Effector CD4-positive, alpha-beta T cell (primary cell): ENCODE results near the gene UCP2.

Source experiments
- DNase-seq: peaks from one replicate; pipeline ENCODE4 v3.0.0-alpha.2; 2020

UCP2 gene

DNA sequence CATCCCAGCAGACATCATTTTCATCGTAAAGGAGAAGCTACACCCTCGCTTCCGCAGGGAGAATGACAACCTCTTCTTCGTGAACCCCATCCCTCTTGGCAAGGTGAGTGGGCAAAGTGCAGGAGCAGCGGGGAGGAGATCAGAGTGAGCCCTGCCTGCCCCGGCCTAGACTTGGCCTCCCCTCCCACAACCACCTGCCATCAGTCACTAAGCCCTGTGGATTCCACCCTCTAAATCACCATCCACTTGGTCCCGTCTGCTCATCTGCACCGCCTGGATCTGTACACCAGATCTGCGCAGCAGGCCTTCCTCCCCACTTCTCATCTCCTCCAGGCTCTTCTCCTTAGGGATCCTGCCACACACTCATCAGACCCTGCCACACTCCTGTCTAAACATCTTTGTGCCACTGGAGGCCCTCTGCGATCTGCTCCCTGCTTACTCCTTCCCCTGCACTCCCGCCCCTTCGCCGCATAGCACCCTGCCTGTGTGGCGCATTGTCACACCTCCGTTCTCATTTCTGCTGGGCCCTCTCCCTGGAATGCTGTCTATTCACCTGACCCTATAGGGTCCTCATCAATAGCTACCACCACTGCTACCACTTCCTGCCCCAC, 14.2 kb downstream of the UCP2 start:
- no peak for DNase-seq

- no peak for DNase-seq
Measured at GRCh38 chr11:73965764-73966121, 16.9 kb downstream of the UCP2 start.

DNA sequence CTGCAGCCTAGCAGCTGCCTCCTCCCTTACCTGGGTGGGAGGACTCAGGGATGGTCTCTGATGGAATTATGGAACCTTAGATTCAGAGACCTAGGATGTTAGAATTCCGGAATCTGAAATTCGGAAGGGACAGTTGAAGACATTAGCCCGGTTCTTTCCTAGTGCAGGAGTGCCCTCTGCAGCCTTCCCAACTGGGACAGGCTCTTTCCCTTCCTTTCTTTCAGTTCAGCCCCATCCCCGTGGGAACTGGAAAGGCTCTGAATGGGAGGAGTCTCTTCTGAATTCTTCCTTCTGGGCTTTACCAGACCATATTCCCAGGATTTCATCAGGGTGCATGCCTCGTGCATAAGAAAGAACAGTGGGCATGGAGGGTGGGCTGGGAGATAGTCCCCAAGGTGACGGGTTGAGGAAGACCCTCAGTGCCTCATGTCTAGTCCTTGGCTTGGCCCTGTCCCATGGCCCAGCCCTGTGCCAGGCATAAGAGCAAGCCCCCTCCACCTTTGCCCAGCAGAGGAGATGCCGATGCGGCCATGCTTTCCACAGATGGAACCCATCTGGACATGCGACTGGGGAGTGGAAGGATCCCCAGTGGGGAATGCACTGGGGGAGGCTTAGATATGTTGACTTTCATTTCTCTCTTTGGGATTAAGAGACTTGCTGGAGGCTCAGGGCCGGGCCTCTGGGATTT, 17.4 kb downstream of the UCP2 start:
- DNase-seq = no peak

DNA sequence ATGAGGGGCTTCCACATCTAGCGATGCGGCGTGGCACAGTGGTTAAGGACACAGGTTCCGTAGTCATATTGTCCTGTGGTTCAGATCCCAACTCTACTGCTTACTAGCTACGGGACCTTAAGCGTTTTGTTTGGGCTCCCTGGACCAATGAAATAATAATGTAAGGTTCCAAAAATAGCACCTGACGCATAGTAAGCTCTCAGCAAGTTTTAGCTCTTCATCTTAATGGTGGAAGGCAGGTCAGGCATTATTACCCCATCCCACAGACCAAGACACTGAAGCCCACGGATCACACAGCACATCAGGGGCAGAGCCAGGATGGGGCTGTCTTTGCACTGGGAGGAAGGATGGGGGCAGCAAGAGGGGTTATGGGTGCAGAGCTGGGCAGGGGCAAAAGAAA, 18.8 kb downstream of the UCP2 start:
- no peak for DNase-seq

DNA sequence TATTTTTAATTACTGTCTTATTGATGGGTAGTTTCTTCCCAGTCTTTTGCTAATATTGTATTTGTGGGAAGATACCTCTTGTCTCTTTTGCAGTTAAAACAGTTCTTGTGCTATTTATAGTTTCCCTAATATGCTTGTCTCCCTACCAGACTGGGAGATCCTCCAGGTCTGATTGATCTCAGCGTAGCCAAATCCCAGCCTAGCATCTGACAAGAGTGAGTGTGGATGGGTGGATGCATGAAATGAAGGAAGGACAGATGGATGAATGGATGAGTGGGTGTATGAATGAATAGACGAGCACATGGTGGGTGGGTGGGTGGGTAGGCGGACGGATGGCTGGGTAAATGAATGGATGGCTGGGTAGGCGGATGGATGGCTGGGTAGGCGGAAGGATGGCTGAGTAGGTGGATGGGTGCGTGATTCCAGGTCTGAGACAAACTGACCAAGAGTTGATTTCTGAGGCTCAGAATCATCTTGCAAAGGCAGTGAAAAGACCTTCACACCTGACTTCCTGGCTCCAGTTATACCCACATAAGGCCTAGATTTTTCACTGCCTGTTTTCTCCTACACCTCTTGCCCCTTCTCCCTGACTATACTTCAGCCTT, 20.4 kb downstream of the UCP2 start:
- DNase-seq = no peak

GRCh38 chr11:73961321-73961720, 21.3 kb downstream of the UCP2 start:
- DNase-seq = no peak

- DNase-seq = no peak
Measured at GRCh38 chr11:73958521-73959141, 24.0 kb downstream of the UCP2 start.

DNA sequence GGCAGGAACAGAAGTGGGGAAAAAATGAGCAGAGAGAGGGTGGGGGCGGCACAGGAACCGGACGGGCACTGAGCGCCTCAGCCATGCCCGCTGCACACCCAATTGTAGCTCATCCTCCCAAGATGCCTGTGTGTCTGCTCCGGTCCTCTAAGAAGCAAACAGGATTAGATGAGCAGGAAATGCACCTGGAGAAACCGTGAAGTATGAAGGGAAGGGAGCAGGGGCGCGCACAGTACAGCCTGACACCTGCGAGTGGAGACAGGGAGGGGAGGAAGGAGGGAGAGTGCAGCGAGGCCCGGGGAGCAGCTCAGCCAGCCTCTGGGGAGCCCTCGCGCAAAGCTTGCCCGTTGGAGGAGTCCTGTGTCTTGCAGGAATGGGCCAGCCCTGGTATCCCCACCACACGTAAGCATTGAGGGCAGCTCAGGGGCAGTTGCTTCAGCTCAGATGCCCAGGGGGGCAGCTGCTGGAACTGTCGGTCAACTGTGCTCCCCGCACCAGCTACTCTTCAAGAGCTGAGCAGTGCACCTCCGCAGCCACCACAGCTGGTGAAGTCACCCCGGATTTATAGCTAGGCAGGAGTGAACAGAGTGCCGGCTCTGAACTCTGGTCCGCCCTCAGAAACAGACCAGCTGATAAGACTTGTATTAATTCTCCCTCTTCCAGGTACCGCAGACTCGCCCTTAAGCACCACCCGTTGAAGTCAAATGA, 24.8 kb downstream of the UCP2 start:
- no peak for DNase-seq

- no peak for DNase-seq
Measured at GRCh38 chr11:73956876-73957653, 25.6 kb downstream of the UCP2 start.

DNA sequence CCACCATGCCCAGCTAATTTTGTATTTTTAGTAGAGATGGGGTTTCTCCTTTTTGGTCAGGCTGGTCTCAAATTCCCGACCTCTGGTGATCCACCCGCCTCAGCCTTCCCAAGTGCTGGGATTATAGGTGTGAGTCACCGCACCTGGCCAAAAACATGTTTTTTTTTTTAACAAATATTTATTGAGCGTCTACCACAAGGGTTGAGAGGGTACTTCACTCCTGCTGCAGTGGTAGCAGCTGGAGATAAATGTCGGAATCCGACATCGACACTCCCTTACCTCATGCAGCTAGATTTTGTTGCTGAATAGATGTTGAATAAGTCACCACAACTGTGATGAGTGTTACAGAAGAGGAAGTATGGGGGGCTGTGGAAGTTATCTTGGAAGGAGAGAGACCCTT, 30.8 kb downstream of the UCP2 start:
- DNase-seq = no peak

DNA sequence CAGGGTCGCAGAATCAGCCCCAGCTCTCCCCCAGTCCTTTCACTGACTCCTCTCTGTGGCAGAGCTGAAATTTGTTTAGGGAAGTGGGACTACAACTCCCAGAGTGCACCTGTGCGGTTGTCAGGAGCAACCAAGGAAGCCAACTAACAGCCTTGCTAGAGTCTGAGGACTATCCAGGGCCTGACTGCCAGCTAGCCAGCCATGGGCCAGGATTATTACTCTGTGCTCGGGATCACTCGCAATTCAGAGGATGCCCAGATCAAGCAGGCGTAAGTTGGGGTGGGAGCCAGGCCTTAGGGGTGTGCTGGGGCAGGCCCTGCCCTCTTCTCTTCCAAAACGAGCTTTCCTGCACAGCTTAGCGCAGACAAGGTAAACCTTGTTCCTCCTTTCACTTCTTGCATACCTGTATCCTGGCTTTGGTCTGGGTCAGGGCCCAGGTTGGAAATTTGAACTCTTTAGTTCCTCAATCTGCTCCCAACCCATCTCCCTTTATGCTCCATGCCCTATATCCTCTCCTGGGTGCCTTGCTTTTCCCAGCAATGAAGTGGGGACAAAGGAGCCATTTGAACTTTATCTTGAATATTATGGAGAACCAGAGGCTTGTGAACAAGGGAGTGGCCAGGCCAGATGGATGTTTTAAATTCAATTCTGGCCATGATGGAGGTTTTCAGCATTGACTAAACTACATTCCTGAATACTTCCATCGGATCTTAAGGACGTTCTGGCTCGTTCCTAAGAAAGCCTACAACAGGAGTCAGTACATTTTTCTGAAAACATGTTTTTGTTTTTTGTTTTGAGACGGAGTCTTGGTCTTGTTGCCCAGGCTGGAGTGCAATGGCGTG, 31.6 kb downstream of the UCP2 start, which contains the start of gene DNAJB13:
TSS of gene DNAJB13 (plus strand) at position 158 of the 842 bp plus-strand sequence. CDS start at position 202, 44 bp downstream.
- DNase-seq = no peak

- DNase-seq = no peak
Measured at GRCh38 chr11:73949912-73950311, 32.7 kb downstream of the UCP2 start.

DNA sequence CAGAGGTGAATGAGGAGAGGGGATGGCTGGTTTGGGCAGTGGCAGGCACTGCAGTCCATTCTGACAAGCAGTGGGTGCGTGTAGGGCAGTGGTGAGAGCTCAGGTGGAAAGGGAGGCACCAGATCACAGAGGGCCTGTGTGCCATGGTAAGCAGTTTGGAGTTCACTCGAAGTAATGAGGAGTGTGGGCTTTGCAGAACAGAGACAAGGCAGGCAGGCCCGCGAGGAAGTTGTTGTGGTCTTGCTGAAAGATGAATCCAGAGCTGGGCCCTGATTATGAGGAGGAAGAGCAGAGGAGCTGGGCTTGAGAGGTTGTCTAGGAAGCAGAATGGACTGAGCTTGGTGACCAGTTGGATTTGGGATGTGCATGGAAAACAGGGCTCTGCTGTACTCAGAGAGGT, 33.4 kb downstream of the UCP2 start:
- DNase-seq = no peak

DNA sequence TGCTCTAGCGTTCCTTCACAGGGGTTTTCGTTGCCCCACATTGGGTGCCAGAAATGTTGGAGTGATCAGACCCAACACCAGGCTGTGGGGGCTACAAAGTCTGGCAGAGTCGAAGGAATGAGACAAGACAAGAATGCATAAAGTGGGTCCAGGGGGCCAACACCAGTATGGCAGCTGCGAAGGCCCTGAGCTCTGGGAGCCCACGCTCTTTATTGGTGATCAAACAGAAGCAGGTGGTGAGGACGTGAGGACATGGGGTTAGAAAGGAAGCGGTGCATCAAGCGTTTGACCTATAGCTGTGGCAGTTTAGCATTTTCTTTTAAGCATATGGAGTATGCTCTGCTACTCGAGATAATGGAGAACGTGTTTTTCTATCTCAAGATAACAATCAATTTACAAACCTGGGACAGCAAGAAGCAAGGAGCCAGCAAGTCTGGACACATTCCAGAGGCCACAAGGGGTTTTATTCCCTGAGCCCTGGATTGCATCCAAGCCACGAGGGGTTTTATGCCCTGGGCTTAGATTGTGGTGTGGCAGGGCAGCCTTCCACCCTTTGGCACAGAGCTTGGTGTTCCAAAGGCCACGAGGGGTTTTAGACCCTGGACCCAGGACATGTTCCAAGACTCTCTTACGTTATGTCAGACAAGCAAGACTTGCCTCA, 35.7 kb downstream of the UCP2 start:
- no peak for DNase-seq

GRCh38 chr11:73945396-73945795, 37.2 kb downstream of the UCP2 start:
- no peak for DNase-seq

- no peak for DNase-seq
Measured at GRCh38 chr11:73944901-73945300, 37.7 kb downstream of the UCP2 start.

DNA sequence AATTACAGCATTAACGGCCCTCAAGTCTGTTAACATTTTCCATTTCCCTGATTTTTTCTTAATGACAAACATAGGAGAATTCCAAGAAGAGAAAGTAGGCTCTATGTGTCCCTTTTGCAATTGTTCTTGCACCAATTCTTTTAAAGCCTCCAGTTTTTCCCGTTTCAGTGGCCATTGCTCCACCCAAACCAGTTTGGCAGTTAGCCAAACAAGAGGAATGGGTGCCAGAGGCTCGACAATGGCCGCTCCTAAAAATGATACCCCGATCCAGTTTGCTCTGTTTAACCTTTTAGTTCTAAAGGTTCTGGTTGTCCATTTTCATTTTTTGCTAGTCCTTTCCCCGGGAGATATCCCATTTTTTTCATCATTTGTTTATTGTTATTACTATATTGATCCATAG, 38.6 kb downstream of the UCP2 start:
- DNase-seq = no peak

- no peak for DNase-seq
Measured at GRCh38 chr11:73942010-73942409, 40.6 kb downstream of the UCP2 start.

DNA sequence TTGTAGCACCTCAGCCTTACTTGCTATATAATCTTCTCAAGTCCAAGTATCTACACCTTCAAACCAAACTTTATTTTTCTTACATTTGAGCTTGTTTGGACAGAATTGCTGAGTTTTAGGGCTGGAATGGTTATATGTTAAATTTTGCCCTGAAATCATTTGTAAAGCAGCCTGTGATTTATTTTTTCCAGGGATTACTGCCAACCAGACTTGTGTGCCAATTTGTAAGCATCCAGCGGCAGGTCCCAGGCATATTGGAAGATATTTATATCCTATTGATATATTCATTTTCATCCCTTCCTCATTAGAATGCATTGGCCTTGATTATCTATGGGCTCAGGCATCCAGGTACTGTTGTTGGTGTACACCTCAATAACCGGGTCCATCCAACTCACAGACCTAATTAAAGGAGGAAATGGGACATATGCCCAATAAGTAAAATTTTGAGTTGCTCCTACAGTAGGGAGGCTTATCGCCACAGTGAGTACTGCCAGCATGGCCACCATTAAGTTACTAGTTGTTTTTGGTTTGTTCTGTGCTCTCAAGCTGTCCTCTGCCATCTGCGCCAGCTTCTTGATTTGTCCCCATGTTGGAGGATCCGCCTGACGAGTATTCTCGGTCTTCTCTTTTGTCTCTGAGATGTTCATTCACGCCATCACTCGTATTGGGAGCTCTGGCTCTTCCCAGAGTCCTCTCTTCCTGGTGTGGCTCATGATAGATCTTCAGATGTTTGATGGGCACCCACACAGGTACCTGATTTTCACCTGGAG, 41.7 kb downstream of the UCP2 start:
- DNase-seq = no peak

DNA sequence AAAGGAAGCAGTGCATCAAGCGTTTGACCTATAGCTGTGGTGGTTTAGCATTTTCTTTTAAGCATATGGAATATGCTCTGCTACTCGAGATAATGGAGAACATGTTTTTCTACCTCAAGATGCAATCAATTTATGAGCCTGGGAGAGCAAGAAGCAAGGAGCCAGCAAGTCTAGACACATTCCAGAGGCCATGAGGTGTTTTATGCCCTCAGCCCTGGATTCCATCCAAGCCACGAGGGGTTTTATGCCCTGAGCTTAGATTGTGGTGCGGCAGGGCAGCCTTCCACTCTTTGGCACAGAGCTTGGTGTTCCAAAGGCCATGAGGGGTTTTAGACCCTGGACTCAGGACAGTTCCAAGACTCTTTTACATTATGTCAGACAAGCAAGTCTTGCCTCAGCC, 43.5 kb downstream of the UCP2 start:
- DNase-seq = no peak
